ENCODE measurements around the gene RNF8.

Gene RNF8

GRCh38 chr6:37376078-37376743 lies 22.4 kb downstream of the RNF8 start:
- no peak for TF ChIP-seq CTCF (IDR thresholded peaks at IDR 0.05; ENCODE audit: extremely low read depth, insufficient read depth, missing control alignments)
- in situ Hi-C loops (cut with MboI; ENCODE audit: low pct_unique_long_range_greater_than_20kb, low sequenced_read_pairs, unreplicated experiment) = loop anchor here (25.0 kb wide), 1 partner anchor 311 kb away; the partner anchor contains the start of gene MDGA1
- no peak for DNase-seq (ENCODE audit: low spot score)

- peak; percentile 65 for DNase-seq (ENCODE audit: low spot score)
- peak; percentile 60 for TF ChIP-seq CTCF (IDR thresholded peaks at IDR 0.05; ENCODE audit: extremely low read depth, insufficient read depth, missing control alignments)
- in situ Hi-C loops (cut with MboI; ENCODE audit: low pct_unique_long_range_greater_than_20kb, low sequenced_read_pairs, unreplicated experiment) = loop anchor here (25.0 kb wide), 1 partner anchor 306 kb away; the partner anchor contains the start of gene MDGA1
Observed at GRCh38 chr6:37381579-37381978, 27.8 kb downstream of the RNF8 start.

- in situ Hi-C loops (cut with MboI; ENCODE audit: low pct_unique_long_range_greater_than_20kb, low sequenced_read_pairs, unreplicated experiment) = loop anchor here (25.0 kb wide), 1 partner anchor 304 kb away; the partner anchor contains the start of gene MDGA1
- DNase-seq (ENCODE audit: low spot score) = no peak
- no peak for TF ChIP-seq CTCF (IDR thresholded peaks at IDR 0.05; ENCODE audit: extremely low read depth, insufficient read depth, missing control alignments)
Observed at GRCh38 chr6:37382994-37383765, 29.4 kb downstream of the RNF8 start.

GRCh38 chr6:37388578-37388977 lies 34.8 kb downstream of the RNF8 start:
- in situ Hi-C loops (cut with MboI; ENCODE audit: low pct_unique_long_range_greater_than_20kb, low sequenced_read_pairs, unreplicated experiment) = loop anchor here (25.0 kb wide), 1 partner anchor 299 kb away; the partner anchor contains the start of gene MDGA1
- DNase-seq (ENCODE audit: low spot score) = no peak
- no peak for TF ChIP-seq CTCF (IDR thresholded peaks at IDR 0.05; ENCODE audit: extremely low read depth, insufficient read depth, missing control alignments)

GRCh38 chr6:37389857-37390256 lies 36.1 kb downstream of the RNF8 start:
- no peak for TF ChIP-seq CTCF (IDR thresholded peaks at IDR 0.05; ENCODE audit: extremely low read depth, insufficient read depth, missing control alignments)
- DNase-seq (ENCODE audit: low spot score) = no peak
- in situ Hi-C loops (cut with MboI; ENCODE audit: low pct_unique_long_range_greater_than_20kb, low sequenced_read_pairs, unreplicated experiment) = loop anchor here (25.0 kb wide), 1 partner anchor 297 kb away; the partner anchor contains the start of gene MDGA1

- no peak for TF ChIP-seq CTCF (IDR thresholded peaks at IDR 0.05; ENCODE audit: extremely low read depth, insufficient read depth, missing control alignments)
- DNase-seq (ENCODE audit: low spot score) = no peak
- in situ Hi-C loops (cut with MboI; ENCODE audit: low pct_unique_long_range_greater_than_20kb, low sequenced_read_pairs, unreplicated experiment) = loop anchor here (25.0 kb wide), 1 partner anchor 296 kb away; the partner anchor contains the start of gene MDGA1
Observed at GRCh38 chr6:37391120-37391519, 37.3 kb downstream of the RNF8 start.
